Stimulated activated CD4-positive, alpha-beta T cell treated with anti-CD3 and anti-CD28 coated beads, Interleukin-4, amount 100 ng/mL, for 4 hours (primary cell): ENCODE results near the gene ARHGDIA.

Source experiments
- DNase-seq, 2 experiments: peaks; one replicate each; pipeline ENCODE4 v3.0.0-alpha.2; 2020

The ARHGDIA gene

GRCh38 chr17:81905993-81906392, 34.9 kb upstream of the ARHGDIA start:
- DNase-seq, result no peak

GRCh38 chr17:81905424-81905875, 34.3 kb upstream of the ARHGDIA start:
- no peak for DNase-seq

- DNase-seq, result no peak
Observed at GRCh38 chr17:81904600-81905423, 33.7 kb upstream of the ARHGDIA start.

- DNase-seq, result no peak
Observed at GRCh38 chr17:81903896-81904599, 32.9 kb upstream of the ARHGDIA start.

GRCh38 chr17:81903415-81903831, 32.3 kb upstream of the ARHGDIA start:
- no peak for DNase-seq

GRCh38 chr17:81902653-81903414, 31.7 kb upstream of the ARHGDIA start:
- no peak for DNase-seq

- DNase-seq, result no peak
Observed at GRCh38 chr17:81902023-81902652, 31.0 kb upstream of the ARHGDIA start, which contains the start of gene NPB. NPB (plus strand) TSS chr17:81902238; CDS start chr17:81902278, 40 bp downstream.

GRCh38 chr17:81901167-81902022, 30.3 kb upstream of the ARHGDIA start:
- DNase-seq, result no peak

- DNase-seq, result no peak
Observed at GRCh38 chr17:81900181-81900820, 29.2 kb upstream of the ARHGDIA start.

- DNase-seq, result no peak
Observed at GRCh38 chr17:81899514-81900166, 28.5 kb upstream of the ARHGDIA start.

- DNase-seq, result no peak
Observed at GRCh38 chr17:81898885-81899284, 27.7 kb upstream of the ARHGDIA start.

GRCh38 chr17:81898029-81898866, 27.1 kb upstream of the ARHGDIA start:
- DNase-seq, result no peak

- no peak for DNase-seq
Observed at GRCh38 chr17:81895400-81895799, 24.3 kb upstream of the ARHGDIA start.

- no peak for DNase-seq
Observed at GRCh38 chr17:81891303-81891552, 20.1 kb upstream of the ARHGDIA start.

- peak in 1 of 2 experiments; percentile 21 for DNase-seq
Observed at GRCh38 chr17:81890447-81891302, 19.5 kb upstream of the ARHGDIA start.

GRCh38 chr17:81889602-81890001, 18.5 kb upstream of the ARHGDIA start:
- no peak for DNase-seq

GRCh38 chr17:81888988-81889595, 18.0 kb upstream of the ARHGDIA start:
- no peak for DNase-seq
